IMR-90 (cell line): Measurements from ENCODE around the gene RPS10.

ENCODE experiments used
- CHD1 ChIP-seq: IDR thresholded peaks from 2 replicates; pipeline ENCODE4 v1.6.1; 2012; ENCODE audit warnings: low read depth, low read length, improper control_type of control experiment
- CTCF ChIP-seq: conservative IDR thresholded peaks from 2 replicates; pipeline ENCODE4 v1.5.1; 2012; ENCODE audit warnings: mild to moderate bottlenecking, low read depth, low read length, improper control_type of control experiment
- ELK1 ChIP-seq: fragments of 150-350 bp; IDR thresholded peaks from 2 replicates; pipeline ENCODE4 v1.6.1; 2016; ENCODE audit warnings: low read depth, mild to moderate bottlenecking, low read length, moderate library complexity, borderline replicate concordance
- FOS ChIP-seq: fragments of 150-350 bp; IDR thresholded peaks from 2 replicates; pipeline ENCODE4 v1.6.1; 2016; ENCODE audit warnings: low read depth, low read length
- MAFK ChIP-seq: IDR thresholded peaks from 2 replicates; pipeline ENCODE4 v1.6.1; 2012; ENCODE audit warnings: low read depth, low read length, improper control_type of control experiment
- POLR2A ChIP-seq: IDR thresholded peaks from 2 replicates; pipeline ENCODE4 v1.6.1; 2012; ENCODE audit warnings: mild to moderate bottlenecking, low read depth, low read length
- RAD21 ChIP-seq: IDR thresholded peaks from 2 replicates; pipeline ENCODE4 v1.6.1; 2012; ENCODE audit warnings: low read length, improper control_type of control experiment
- RFX5 ChIP-seq: IDR thresholded peaks from 2 replicates; pipeline ENCODE4 v1.8.0; 2012; ENCODE audit warnings: low read depth, mild to moderate bottlenecking, low read length, moderate library complexity
- USF2 ChIP-seq: fragments of 150-350 bp; IDR thresholded peaks from 2 replicates; pipeline ENCODE4 v1.6.1; 2017; ENCODE audit warnings: mild to moderate bottlenecking, antibody characterized with exemption, low read length, low read depth

GRCh38 chr6:34475238-34475682 lies 49.4 kb upstream of the RPS10 start:
- no peak for TF ChIP-seq CTCF
- TF ChIP-seq MAFK: no peak
- TF ChIP-seq USF2: no peak
- no peak for TF ChIP-seq CHD1
- TF ChIP-seq POLR2A: no peak
- TF ChIP-seq RFX5: no peak
- no peak for TF ChIP-seq FOS
- TF ChIP-seq RAD21: no peak
- no peak for TF ChIP-seq ELK1
